Stimulated activated naive CD4-positive, alpha-beta T cell (primary cell): Measurements from ENCODE around the gene AOPEP.
"Not testable (repeated sequence)": the region's sequence is repeated elsewhere in the genome, so short reads cannot be mapped to it uniquely, and the experiment has no call there.

Experiments
- DNase-seq, 6 experiments: peaks; one replicate each; lab custom pipeline; 2025; lab: John Stamatoyannopoulos, UW

AOPEP gene

GRCh38 chr9:94817291-94818177, 91.0 kb downstream of the AOPEP start:
- no peak for DNase-seq

- no peak for DNase-seq
Observed at GRCh38 chr9:94818178-94818541, 91.7 kb downstream of the AOPEP start.

- no peak for DNase-seq
Observed at GRCh38 chr9:94819161-94819687, 92.7 kb downstream of the AOPEP start.

- DNase-seq: no peak
Observed at GRCh38 chr9:94821098-94821887, 94.8 kb downstream of the AOPEP start.

DNA sequence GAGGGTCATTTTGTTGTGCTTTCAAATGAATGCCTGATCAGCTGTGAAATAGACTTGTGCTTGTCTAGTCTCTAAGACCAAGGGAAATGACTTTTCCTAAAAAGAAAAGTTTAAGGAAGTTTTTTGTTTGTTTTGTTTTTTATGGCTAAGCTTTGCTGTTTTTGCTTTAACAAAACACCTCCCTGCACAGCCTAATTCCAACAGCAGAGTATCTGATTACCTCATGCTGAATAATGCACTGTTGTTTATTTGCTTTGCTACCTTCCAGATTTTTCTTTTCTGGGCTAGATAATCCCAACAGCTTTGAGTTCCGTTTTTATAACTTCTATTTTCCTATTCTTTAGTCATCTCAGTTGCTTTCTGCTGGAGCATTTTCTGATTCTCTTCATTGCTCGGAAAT, 95.8 kb downstream of the AOPEP start:
- DNase-seq: no peak

DNA sequence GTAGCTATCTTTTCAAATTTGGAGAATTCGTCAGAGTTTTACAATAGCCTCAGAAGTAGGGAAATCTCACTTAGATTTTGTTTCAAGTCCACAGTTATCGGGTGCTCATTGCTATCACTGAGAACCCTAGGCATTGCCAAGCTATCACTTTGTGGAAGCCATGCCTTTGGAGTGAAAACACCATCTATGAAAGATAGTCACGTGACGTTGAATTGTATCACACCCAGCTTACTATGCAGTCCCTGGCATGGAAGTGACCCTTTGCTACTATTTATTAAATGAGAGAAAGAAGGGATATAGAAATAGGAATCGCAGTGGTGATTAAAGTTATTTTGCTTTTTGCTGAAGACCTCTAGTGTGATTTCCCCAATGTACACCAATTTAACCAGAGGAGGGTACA, 97.2 kb downstream of the AOPEP start:
- DNase-seq: no peak

DNA sequence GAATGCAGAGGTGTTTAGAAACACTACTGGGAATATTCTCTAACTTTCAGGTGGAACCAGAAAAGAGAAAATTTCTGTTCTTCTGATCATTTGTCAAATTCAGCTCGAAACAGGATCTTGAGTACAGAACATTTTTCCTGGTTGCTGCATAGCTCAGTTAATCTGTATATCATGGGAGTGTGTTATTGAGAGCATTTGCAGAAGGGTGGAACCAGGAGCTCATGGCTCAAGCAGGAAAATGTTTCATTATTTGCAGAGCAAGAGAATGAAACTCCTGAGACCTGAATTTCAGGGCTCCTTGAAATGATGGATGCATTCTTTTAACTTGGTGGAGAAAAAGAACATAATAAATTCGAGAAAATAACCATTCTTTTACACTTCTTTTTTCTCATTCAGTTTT, 97.9 kb downstream of the AOPEP start:
- DNase-seq: no peak

GRCh38 chr9:94824913-94825610, 98.6 kb downstream of the AOPEP start:
- DNase-seq: no peak

DNA sequence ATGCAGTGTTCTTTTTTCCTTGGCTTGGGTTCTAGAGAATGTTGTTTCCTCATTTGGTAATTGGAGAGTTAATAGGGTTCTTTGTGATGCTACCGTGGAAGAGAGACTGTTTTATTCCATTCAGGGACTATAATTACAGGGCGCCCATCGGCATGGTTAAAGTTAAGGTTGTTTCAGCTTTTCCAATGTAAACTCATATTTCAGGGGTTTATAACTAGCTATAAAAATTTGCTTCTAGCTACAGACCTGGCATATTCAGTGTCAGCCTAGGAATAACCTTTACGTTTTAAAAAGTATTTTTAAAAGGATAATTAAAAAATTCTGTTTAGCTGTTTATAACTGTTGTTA, 99.1 kb downstream of the AOPEP start:
- no peak for DNase-seq

DNA sequence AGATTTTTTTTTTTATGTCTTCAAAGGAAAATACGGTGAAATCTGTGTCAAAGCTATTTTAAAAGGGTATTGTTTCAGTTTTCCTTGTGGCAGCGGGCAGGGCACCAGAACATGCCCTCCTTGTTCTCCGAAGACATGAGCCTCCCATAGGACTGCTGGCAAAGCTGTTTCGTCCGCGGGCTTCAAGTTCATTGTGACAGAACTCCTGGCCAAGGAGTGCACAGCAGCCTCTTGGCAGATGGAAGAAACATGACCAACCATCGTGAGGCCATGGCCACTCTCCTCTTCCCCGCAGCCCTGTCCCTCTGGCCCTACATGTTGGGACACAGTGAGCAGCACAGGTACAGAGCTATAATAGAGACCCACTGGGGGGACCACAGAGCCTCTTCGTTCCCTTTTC, 99.5 kb downstream of the AOPEP start:
- no peak for DNase-seq

GRCh38 chr9:94826644-94827410, 100.3 kb downstream of the AOPEP start:
- DNase-seq: no peak

GRCh38 chr9:94827584-94828304, 101.2 kb downstream of the AOPEP start:
- DNase-seq: no peak

DNA sequence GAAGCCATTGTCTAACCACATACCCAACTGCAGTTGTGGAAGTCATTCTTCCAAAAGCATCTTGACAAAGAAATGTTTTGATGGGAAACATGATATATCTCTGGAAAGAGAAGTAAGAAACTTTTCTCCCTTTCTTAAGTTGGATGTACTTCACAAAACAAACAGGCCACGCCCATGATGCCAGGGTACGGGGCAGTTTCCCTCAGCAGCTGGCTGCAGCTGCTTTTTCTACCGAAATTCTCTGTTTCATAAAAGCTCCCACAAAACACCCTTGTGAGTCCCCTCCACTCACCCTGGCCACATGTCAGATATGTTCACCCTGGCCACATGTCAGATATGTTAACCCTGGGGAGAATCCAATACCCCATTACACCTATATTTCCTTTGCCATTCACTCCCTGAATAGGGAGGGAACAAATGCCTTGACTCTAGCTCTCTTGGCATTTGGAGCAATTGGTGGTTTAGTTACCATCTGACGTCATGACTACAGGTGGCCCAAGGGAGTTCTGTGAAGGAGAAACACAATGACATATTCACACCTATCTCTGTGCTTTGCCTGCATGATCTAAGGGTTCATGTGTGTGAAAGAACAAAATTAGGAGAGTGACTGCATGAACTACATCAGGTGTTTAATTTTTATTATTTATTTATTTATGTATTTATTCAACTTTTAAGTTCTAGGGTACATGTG, 103.0 kb downstream of the AOPEP start:
- DNase-seq: no peak

DNA sequence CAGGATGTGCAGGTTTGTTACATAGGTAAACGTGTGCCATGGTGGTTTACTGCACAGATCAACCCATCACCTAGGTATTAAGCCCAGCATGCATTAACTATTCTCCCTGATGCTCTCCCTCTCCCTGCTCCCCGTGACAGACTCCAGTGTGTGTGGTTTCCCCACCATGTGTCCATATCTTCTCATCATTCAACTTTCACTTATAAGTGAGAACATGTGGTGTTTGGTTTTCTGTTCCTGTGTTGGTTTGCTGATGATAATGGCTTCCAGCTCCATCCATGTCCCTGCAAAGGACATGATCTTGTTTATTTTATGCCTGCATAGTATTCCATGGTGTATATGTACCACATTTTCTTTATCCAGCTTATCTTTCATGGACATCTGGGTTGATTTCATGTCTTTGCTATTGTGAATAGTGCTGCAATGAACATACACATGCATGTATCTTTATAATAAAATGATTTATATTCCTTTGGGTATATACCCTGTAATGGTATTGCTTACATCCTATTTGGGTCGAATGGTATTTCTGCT, 103.6 kb downstream of the AOPEP start:
- not testable (repeated sequence) for DNase-seq

GRCh38 chr9:94833802-94834201, 107.3 kb downstream of the AOPEP start:
- DNase-seq: no peak

DNA sequence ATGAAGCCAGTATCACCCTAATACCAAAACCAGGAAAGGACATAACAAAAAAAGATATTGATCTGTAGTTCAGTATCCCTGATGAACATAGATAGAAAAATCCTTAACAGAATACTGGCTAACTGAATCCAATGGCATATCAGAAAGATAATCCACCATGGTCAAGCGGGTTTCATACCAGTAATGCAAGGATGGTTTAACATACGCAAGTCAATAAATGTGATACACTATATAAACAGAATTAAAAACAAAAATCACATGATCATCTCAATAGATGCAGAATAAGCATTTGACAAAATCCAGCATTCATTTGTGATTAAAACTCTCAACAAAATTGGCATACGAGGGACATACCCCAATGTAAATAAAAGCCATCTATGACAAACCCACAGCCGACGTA, 110.9 kb downstream of the AOPEP start:
- DNase-seq: no peak

- no peak for DNase-seq
Observed at GRCh38 chr9:94839398-94839797, 112.9 kb downstream of the AOPEP start.

GRCh38 chr9:94840738-94841137, 114.2 kb downstream of the AOPEP start:
- DNase-seq: no peak

GRCh38 chr9:94843134-94843533, 116.6 kb downstream of the AOPEP start:
- DNase-seq: no peak

DNA sequence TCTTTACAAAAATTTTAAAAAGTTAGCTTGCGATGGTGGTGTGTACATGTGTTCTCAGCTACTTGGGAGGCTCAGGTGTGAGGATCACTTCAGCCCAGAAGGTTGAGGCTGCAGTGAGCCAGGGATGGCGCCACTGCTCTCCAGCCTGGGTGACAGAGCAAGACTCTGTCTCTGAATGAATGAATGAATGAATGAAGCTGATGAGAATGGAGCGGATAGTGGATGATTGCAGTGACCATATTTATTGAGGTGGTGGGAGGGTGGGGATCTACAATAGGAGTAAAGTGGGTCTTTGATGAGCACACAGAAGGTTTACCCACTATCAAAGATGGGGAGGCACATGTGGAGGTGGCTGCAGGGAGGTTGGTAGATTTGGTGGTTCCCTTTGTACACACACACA, 120.2 kb downstream of the AOPEP start:
- no peak for DNase-seq
